K562 (cell line): ENCODE results near the gene PRMT5. TPM values are rescaled to one million over a fixed set of nuclear protein-coding genes. Genes with fewer than 3 reads are reported as not detected.

Experiments
- ATAC-seq: fragments of 200-7000 bp; cut with Tn5 transposase; 3 replicates; pipeline ENCODE4 v1.9.1; 2020; ENCODE audit warnings: moderate library complexity
- BruUV-seq: library from RNA; stranded (reverse); fragments of 400-500 nt; replicated peaks from 2 replicates; lab custom pipeline; 2021; lab: Mats Ljungman, UMichigan
- CTCF ChIA-PET: fragments of 300-600 bp; formaldehyde crosslinking; extraction: SDS; loops from one replicate; lab custom pipeline; 2021; ENCODE audit warnings: low intra/inter-chr PET ratio; lab: Yijun Ruan, JAX
- POLR2A ChIA-PET: fragments of 300-600, 350-650 bp; sonication (Branson Sonifier 250); formaldehyde crosslinking; extraction: SDS; loops from one replicate; lab custom pipeline; 2021; ENCODE audit warnings: antibody characterized with exemption, inconsistent platforms; lab: Yijun Ruan, JAX
- DNase-seq, 4 experiments: peaks; one replicate each; pipeline versions ENCODE4 v3.0.0 to v3.0.0-alpha.2; 2011 to 2018; ENCODE audit warnings: low spot score in 3 of 4, mixed read lengths in 3 of 4; ENCODE audit errors: extremely low read depth in 1 of 4
- FAIRE-seq: peaks from 2 replicates; lab custom pipeline; 2011; peaks lifted over from hg19 to GRCh38; lab: Jason Lieb, UNC
- H2AFZ ChIP-seq: 2 replicates; pipeline ENCODE4 v1.6.0; 2011; ENCODE audit warnings: low read depth, low read length, control low read depth, inconsistent platforms
- H3K27ac ChIP-seq: fragments of 200-600 bp; 3 replicates; pipeline ENCODE4 v1.8.0; 2011; ENCODE audit warnings: low read depth, mild to moderate bottlenecking, control low read depth, inconsistent platforms, low read length, moderate library complexity, mixed read lengths; ENCODE audit errors: extremely low read depth
- H3K27me3 ChIP-seq, 2 experiments: fragments of 300-600 bp in 1 of 2; 2 replicates in 1 of 2; 3 replicates in 1 of 2; pipeline versions ENCODE4 v1.6.0 to v1.8.0; 2011; ENCODE audit warnings: inconsistent platforms in 2 of 2, low read length in 2 of 2, mild to moderate bottlenecking in 1 of 2, mixed read lengths in 1 of 2, moderate library complexity in 1 of 2; ENCODE audit not compliant: control insufficient read depth in 2 of 2, insufficient read depth in 2 of 2
- H3K36me3 ChIP-seq: fragments of 300-600 bp; 3 replicates; pipeline ENCODE4 v1.8.0; 2011; ENCODE audit warnings: mild to moderate bottlenecking, low read length, inconsistent platforms; ENCODE audit not compliant: control insufficient read depth, insufficient read depth
- H3K4me1 ChIP-seq, 2 experiments: fragments of 200-600 bp in 1 of 2; replicated peaks in 1 of 2; 2 replicates in 1 of 2; 3 replicates in 1 of 2; pipeline versions ENCODE4 v1.5.1 to v1.8.0; 2011; ENCODE audit warnings: inconsistent platforms in 2 of 2, low read length in 2 of 2, mild to moderate bottlenecking in 1 of 2, mixed read lengths in 1 of 2, moderate library complexity in 1 of 2; ENCODE audit not compliant: control insufficient read depth in 2 of 2, insufficient read depth in 2 of 2
- H3K4me2 ChIP-seq: 2 replicates; pipeline ENCODE4 v1.6.1; 2011; ENCODE audit warnings: low read length, control low read depth, inconsistent platforms, mixed read lengths; ENCODE audit not compliant: insufficient read depth
- H3K4me3 ChIP-seq: fragments of 200-600 bp; sonication (generic), shearing (Covaris generic); 2 replicates; pipeline ENCODE4 v1.5.1; 2016; ENCODE audit warnings: control low read depth, inconsistent platforms
- H3K79me2 ChIP-seq: fragments of 200-600 bp; 3 replicates; pipeline ENCODE4 v1.8.0; 2011; ENCODE audit warnings: low read length, inconsistent platforms; ENCODE audit not compliant: control insufficient read depth, insufficient read depth
- H3K9ac ChIP-seq, 2 experiments: 2 replicates each; pipeline versions ENCODE4 v1.6.0 to v1.6.1; 2011; ENCODE audit warnings: low read depth in 2 of 2, low read length in 2 of 2, control low read depth in 1 of 2, inconsistent platforms in 1 of 2, mild to moderate bottlenecking in 1 of 2, mixed read lengths in 1 of 2; ENCODE audit not compliant: insufficient read depth in 1 of 2
- H3K9me1 ChIP-seq: one replicate; pipeline ENCODE4 v1.6.0; 2011; ENCODE audit warnings: inconsistent platforms, mild to moderate bottlenecking, low read length, moderate library complexity; ENCODE audit not compliant: control insufficient read depth, insufficient read depth
- H3K9me3 ChIP-seq: replicated peaks from 2 replicates; pipeline ENCODE4 v1.5.1; 2011; ENCODE audit warnings: low read depth, low read length, inconsistent platforms; ENCODE audit not compliant: control insufficient read depth, insufficient read depth
- H4K20me1 ChIP-seq: replicated peaks from 2 replicates; pipeline ENCODE4 v1.6.1; 2011; ENCODE audit warnings: low read length, inconsistent platforms, mixed read lengths; ENCODE audit not compliant: control insufficient read depth, insufficient read depth
- ARID3A ChIP-seq: IDR thresholded peaks from 2 replicates; pipeline ENCODE4 v1.6.1; 2012; ENCODE audit warnings: low read depth, low read length, improper control_type of control experiment, borderline replicate concordance
- FOXA3 ChIP-seq, 2 experiments: fragments of 450-650 bp in 1 of 2; sonication (generic) in 1 of 2; formaldehyde crosslinking; IDR thresholded peaks in 1 of 2; conservative IDR thresholded peaks in 1 of 2; 2 replicates each; pipeline versions ENCODE4 v1.4.0 to v1.8.0; 2020 to 2022; ENCODE audit warnings: mild to moderate bottlenecking in 2 of 2, missing genetic modification reagents in 1 of 2
- IRF1 ChIP-seq: sonication (generic); formaldehyde crosslinking; IDR thresholded peaks from 2 replicates; pipeline ENCODE4 v1.8.0; 2022; ENCODE audit warnings: missing genetic modification reagents, mild to moderate bottlenecking, borderline replicate concordance
- KDM5B ChIP-seq: fragments of 200-600 bp; sonication (generic); IDR thresholded peaks from 2 replicates; pipeline ENCODE4 v1.6.1; 2012; ENCODE audit warnings: low read depth, mild to moderate bottlenecking, moderate library complexity, low read length, control low read depth, inconsistent platforms; ENCODE audit not compliant: insufficient replicate concordance
- MAFF ChIP-seq: IDR thresholded peaks from 2 replicates; pipeline ENCODE4 v1.6.1; 2012; ENCODE audit warnings: low read length, improper control_type of control experiment
- ZNF24 ChIP-seq: fragments of 450-650 bp; IDR thresholded peaks from 2 replicates; pipeline ENCODE4 v1.6.1; 2016
- WGBS: fragments of 100-300 bp; shearing (Covaris generic); methylation state at CpG from one replicate; pipeline ENCODE4 v1.1.6; 2016; ENCODE audit warnings: low coverage, mixed read lengths; ENCODE audit not compliant: insufficient coverage; ENCODE audit errors: missing lambda C conversion rate; 5-methylcytosine and 5-hydroxymethylcytosine counted together
- in situ Hi-C: fragments of 300-500 bp; cut with MboI; formaldehyde crosslinking; loops from 4 replicates; pipeline ENCODE4 v1.15.0; 2018; ENCODE audit warnings: inconsistent platforms, mixed read lengths
- intact Hi-C: fragments of 100-400 bp; cut with micrococcal nuclease; formaldehyde crosslinking; loops from 2 replicates; pipeline ENCODE4 v1.14.2; 2022
- polyA plus RNA-seq, 8 experiments: library from polyadenylated mRNA; depleted of rRNA in 4 of 8; stranded (reverse) in 5 of 8; unstranded in 3 of 8; fragments of >200 nt; fragmentation: Nextera tagmentation in 2 of 8; fragmentation: Illumina TruSeq in 1 of 8; extraction: Ambion mirVana in 2 of 8; extraction: Trizol in 1 of 8; gene quantifications; 2 replicates each; pipeline versions ENCODE4 v1.2.1 to v1.2.3, GENCODE V29; 2011 to 2014; ENCODE audit warnings: inconsistent platforms in 1 of 8, missing spikeins in 1 of 8
- total RNA-seq, 7 experiments: library from RNA; depleted of rRNA in 6 of 7; stranded (reverse); fragments of >200 nt in 6 of 7; fragmentation: Illumina TruSeq in 2 of 7; extraction: Trizol in 2 of 7; gene quantifications; 2 replicates each; pipeline versions ENCODE4 v1.2.1 to v1.2.3, GENCODE V29; 2011 to 2021; ENCODE audit warnings: low replicate concordance in 1 of 7

The PRMT5 gene
- total and polyA plus RNA-seq, 9 of the 15 experiments (the other 6 are each of a cell fraction or from before 2014, with no cell fraction given), result 114 to 552 (median 222) TPM

- no peak overlapping the region; a peak in 1 of 4 replicates for H3K9ac ChIP-seq
These were observed 54.0 kb downstream of the PRMT5 start for GRCh38 chr14:22875003-22875747.

More at GRCh38 chr14:22875003-22875747, 54.0 kb downstream of the PRMT5 start:
- no peak overlapping the region for H3K27ac ChIP-seq
- in situ Hi-C loops (no loop called here), intact Hi-C loops (no loop called here)
- H3K36me3 ChIP-seq, result peaks cover 47% of the 10 kb centered on the region; the same call in 2 of the 3 replicates
- H3K27me3 ChIP-seq, result no peaks in the 10 kb centered on the region
- no peaks in the 10 kb centered on the region for H3K9me3 ChIP-seq
- no peak for DNase-seq
- POLR2A ChIA-PET, result interaction anchor here (1.0 to 1.9 kb wide), 2 partner anchors 8 to 11 kb away, joined by 5 to 6 read pairs; no protein-coding TSS in a partner anchor
- no peak for TF ChIP-seq ZNF24
- no peak for TF ChIP-seq IRF1 (CRISPR knock-in tag)
- TF ChIP-seq FOXA3 (CRISPR knock-in tag; conservative IDR thresholded peaks at IDR 0.05 in 1 of 2, IDR thresholded peaks at IDR 0.05 in 1 of 2), result no peak
- TF ChIP-seq MAFF, result no peak
- no peak for TF ChIP-seq ARID3A
- TF ChIP-seq KDM5B, result no peak
- TF ChIP-seq, all 486 proteins: peak for 0
- no peak overlapping the region for H3K4me3 ChIP-seq
- H2AFZ ChIP-seq, result no peak overlapping the region
- 95% methylated on average over 15 of the region's 15 CpGs for WGBS
- ATAC-seq, result no peak
- peaks cover 5% of the 10 kb centered on the region; the same call in 1 of the 2 replicates for H4K20me1 ChIP-seq
- peaks cover 15% of the 10 kb centered on the region for H3K79me2 ChIP-seq
- no peak for FAIRE-seq
- CTCF ChIA-PET, result no interaction called here
- H3K4me1 ChIP-seq, result peaks cover 7 to 28% of the 10 kb centered on the region in 2 experiments; a peak in 4 of 5 replicates
- no peak overlapping the region for H3K4me2 ChIP-seq
- no peaks in the 10 kb centered on the region for H3K9me1 ChIP-seq
- BruUV-seq, result no TSS peak
